Peyer's patch (tissue), 4 donors: ENCODE results near the gene FAM174B.

Experiments used
- POLR2A ChIP-seq, 2 donors: fragments of 450-650 bp; IDR thresholded peaks; one replicate each; pipeline ENCODE4 v1.5.1; 2017; ENCODE audit warnings: antibody characterized with exemption in 2 of 2, mild to moderate bottlenecking in 2 of 2, moderate library complexity in 2 of 2
- TF ChIP-seq, protein P1 (sequence below), 6 experiments: fragments of 450-650 bp in 4 of 6; fragments of 200-600 bp in 2 of 6; sonication (generic) in 1 of 6; IDR thresholded peaks; one replicate each; pipeline ENCODE4 v1.5.1; 2017 to 2019; ENCODE audit warnings: antibody characterized with exemption in 6 of 6, mild to moderate bottlenecking in 3 of 6, moderate library complexity in 1 of 6

GRCh38 chr15:92582206-92582605 is 73.4 kb downstream of the FAM174B start:
- TF ChIP-seq, protein P1, sequence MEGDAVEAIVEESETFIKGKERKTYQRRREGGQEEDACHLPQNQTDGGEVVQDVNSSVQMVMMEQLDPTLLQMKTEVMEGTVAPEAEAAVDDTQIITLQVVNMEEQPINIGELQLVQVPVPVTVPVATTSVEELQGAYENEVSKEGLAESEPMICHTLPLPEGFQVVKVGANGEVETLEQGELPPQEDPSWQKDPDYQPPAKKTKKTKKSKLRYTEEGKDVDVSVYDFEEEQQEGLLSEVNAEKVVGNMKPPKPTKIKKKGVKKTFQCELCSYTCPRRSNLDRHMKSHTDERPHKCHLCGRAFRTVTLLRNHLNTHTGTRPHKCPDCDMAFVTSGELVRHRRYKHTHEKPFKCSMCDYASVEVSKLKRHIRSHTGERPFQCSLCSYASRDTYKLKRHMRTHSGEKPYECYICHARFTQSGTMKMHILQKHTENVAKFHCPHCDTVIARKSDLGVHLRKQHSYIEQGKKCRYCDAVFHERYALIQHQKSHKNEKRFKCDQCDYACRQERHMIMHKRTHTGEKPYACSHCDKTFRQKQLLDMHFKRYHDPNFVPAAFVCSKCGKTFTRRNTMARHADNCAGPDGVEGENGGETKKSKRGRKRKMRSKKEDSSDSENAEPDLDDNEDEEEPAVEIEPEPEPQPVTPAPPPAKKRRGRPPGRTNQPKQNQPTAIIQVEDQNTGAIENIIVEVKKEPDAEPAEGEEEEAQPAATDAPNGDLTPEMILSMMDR (IDR thresholded peaks at IDR 0.05): no peak
- TF ChIP-seq POLR2A (IDR thresholded peaks at IDR 0.05): no peak
